ENCODE results near the gene SLC29A3. TPM values are rescaled to one million over a fixed set of nuclear protein-coding genes. Genes with fewer than 3 reads are reported as not detected.

The SLC29A3 gene
- total and polyA plus RNA-seq, 2 donors (not counting 1 experiment from before 2014, with no cell fraction given) = 0.90 to 2.3 TPM

DNA sequence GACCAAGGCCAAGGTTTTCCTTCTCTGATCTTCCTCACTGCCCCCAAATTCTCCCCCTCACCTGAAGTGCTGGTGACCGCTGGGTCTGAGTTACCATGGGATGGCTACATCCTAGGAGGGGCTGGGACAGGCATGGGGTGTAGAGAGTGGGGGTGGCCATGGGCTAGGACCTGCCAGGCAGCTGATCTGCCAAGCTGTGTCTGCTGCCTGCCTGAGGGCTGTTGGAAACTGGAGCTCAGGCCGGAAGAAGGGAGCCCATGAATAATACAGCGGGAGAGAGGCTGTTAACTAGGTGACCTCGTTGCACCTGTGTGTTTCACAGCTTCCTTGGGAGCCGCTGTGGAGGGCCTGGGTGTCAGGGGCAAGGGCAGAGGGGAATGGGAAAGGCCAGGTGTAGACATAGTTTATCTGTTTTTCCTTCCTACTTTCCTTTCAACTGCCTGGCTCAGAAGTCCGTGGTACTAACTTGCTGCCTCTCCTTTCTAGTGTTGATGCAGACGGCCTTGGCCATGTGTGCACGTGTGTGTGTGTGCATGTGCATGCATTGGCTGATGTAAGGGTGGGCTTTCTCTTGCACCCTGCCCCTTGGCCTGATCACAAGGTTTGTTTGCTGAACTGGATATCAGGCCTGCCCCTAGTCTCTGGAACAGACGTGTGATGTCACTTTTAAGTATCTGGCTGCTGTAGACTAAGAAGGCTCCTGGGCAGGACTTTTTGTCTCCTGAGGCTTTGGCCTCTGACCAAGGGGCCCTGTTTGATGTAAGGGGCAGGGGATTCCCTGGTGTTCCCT is 89.6 kb downstream of the SLC29A3 start:
- Histone ChIP-seq H3K27ac (ENCODE audit: insufficient read depth, low read length) (no peak overlapping the region), H2AFZ (ENCODE audit: low read length) (no peak overlapping the region), H3K9ac (ENCODE audit: insufficient read depth, low read length) (no peak overlapping the region), H3K4me3 (replicated peaks in 1 of 4; ENCODE audit: control extremely low read depth in 1 of 4, insufficient read depth in 1 of 4, low read depth in 3 of 4, low read length in 4 of 4) (no peak overlapping the region), H4K20me1 (ENCODE audit: control insufficient read depth, extremely low read depth, insufficient read depth, low read length) (no peaks in the 10 kb centered on the region), H3K27me3 (ENCODE audit: control insufficient read depth, insufficient read depth, low read length) (no peaks in the 10 kb centered on the region), H3K36me3 (ENCODE audit: control insufficient read depth, insufficient read depth, low read length) (no peaks in the 10 kb centered on the region), H3K4me1 (ENCODE audit: control insufficient read depth, extremely low read depth, insufficient read depth, low read length) (no peaks in the 10 kb centered on the region), H3K4me2 (ENCODE audit: extremely low read depth, insufficient read depth, low read length) (no peak overlapping the region), H3K79me2 (ENCODE audit: control insufficient read depth, insufficient read depth, low read length) (no peaks in the 10 kb centered on the region), H3K9me3 (ENCODE audit: control insufficient read depth, insufficient read depth, low read depth, low read length) (no peaks in the 10 kb centered on the region)
- TF ChIP-seq EZH2 (IDR thresholded peaks at IDR 0.05; ENCODE audit: low read length, missing control alignments) = no peak
- TF ChIP-seq, protein P1, sequence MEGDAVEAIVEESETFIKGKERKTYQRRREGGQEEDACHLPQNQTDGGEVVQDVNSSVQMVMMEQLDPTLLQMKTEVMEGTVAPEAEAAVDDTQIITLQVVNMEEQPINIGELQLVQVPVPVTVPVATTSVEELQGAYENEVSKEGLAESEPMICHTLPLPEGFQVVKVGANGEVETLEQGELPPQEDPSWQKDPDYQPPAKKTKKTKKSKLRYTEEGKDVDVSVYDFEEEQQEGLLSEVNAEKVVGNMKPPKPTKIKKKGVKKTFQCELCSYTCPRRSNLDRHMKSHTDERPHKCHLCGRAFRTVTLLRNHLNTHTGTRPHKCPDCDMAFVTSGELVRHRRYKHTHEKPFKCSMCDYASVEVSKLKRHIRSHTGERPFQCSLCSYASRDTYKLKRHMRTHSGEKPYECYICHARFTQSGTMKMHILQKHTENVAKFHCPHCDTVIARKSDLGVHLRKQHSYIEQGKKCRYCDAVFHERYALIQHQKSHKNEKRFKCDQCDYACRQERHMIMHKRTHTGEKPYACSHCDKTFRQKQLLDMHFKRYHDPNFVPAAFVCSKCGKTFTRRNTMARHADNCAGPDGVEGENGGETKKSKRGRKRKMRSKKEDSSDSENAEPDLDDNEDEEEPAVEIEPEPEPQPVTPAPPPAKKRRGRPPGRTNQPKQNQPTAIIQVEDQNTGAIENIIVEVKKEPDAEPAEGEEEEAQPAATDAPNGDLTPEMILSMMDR (conservative IDR thresholded peaks at IDR 0.05 in 1 of 2, IDR thresholded peaks at IDR 0.05 in 1 of 2; ENCODE audit: low read depth in 1 of 2, low read length in 2 of 2) = no peak
- no peak for DNase-seq (ENCODE audit: low read depth in 2 of 2)

DNA sequence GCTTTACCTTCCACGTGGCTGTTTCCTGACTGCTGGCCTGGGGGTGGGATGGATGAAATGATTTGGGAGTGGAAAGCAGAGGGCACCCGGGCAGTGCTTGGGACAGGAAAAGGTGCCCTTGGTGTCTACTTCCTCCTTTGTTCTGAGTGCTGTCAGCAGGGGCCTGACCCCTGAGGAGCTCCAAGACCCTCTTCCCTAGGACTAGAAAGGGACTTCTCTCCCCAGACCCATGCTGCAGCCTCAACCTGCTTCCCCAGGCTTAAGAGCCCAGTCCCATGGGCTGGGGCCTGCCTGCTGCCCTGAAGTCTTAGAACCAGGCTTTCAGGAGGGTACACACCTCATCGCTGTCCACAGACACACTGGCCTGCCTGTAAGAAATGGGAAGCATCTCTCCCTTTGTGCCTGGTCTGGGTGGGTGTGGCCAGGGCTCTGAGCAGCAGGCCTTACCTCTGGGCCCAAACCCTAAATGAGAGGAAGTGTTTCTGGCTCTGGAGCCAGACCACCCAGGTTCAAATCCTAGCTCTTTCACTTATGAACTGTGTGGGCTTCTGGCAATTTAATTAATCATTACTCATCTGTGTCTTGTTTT is 90.6 kb downstream of the SLC29A3 start:
- H3K4me2 ChIP-seq (ENCODE audit: extremely low read depth, insufficient read depth, low read length) = no peak overlapping the region
- no peaks in the 10 kb centered on the region for H3K79me2 ChIP-seq (ENCODE audit: control insufficient read depth, insufficient read depth, low read length)
- H3K27me3 ChIP-seq (ENCODE audit: control insufficient read depth, insufficient read depth, low read length) = no peaks in the 10 kb centered on the region
- no peak overlapping the region for H3K27ac ChIP-seq (ENCODE audit: insufficient read depth, low read length)
- H3K9me3 ChIP-seq (ENCODE audit: control insufficient read depth, insufficient read depth, low read depth, low read length) = no peaks in the 10 kb centered on the region
- H3K36me3 ChIP-seq (ENCODE audit: control insufficient read depth, insufficient read depth, low read length) = no peaks in the 10 kb centered on the region
- TF ChIP-seq, protein P1 (conservative IDR thresholded peaks at IDR 0.05 in 1 of 2, IDR thresholded peaks at IDR 0.05 in 1 of 2; ENCODE audit: low read depth in 1 of 2, low read length in 2 of 2) = no peak
- TF ChIP-seq EZH2 (IDR thresholded peaks at IDR 0.05; ENCODE audit: low read length, missing control alignments) = no peak
- H3K9ac ChIP-seq (ENCODE audit: insufficient read depth, low read length) = no peak overlapping the region
- no peak overlapping the region for H2AFZ ChIP-seq (ENCODE audit: low read length)
- no peak for DNase-seq (ENCODE audit: low read depth in 2 of 2)
- H4K20me1 ChIP-seq (ENCODE audit: control insufficient read depth, extremely low read depth, insufficient read depth, low read length) = no peaks in the 10 kb centered on the region
- H3K4me1 ChIP-seq (ENCODE audit: control insufficient read depth, extremely low read depth, insufficient read depth, low read length) = no peaks in the 10 kb centered on the region
- no peak overlapping the region for H3K4me3 ChIP-seq (replicated peaks in 1 of 4; ENCODE audit: control extremely low read depth in 1 of 4, insufficient read depth in 1 of 4, low read depth in 3 of 4, low read length in 4 of 4)

Other genes with a start within 250 kb of the SLC29A3 start
- 36.0 and 60.8 TPM in 2 replicates for gene UNC5B, start 106.7 kb upstream of the SLC29A3 start, total RNA-seq
- 2.5 and 5.5 TPM in 2 replicates for gene UNC5B, start 106.7 kb upstream of the SLC29A3 start, polyA plus RNA-seq
- 0.17 and 0.51 TPM in 2 replicates for gene CDH23, start 77.7 kb downstream of the SLC29A3 start, total RNA-seq
- 0.01 TPM in 1 of 2 replicates, not detected in the other for gene CDH23, start 77.7 kb downstream of the SLC29A3 start, polyA plus RNA-seq